H9 (cell line): ENCODE data around the gene XRCC3. TPM values are rescaled to one million over a fixed set of nuclear protein-coding genes. Genes with fewer than 3 reads are reported as not detected.

Experiments used
- DNase-seq: peaks from one replicate; pipeline ENCODE4 v3.0.0-alpha.2; 2017
- H2AFZ ChIP-seq: one replicate; pipeline ENCODE4 v1.6.1; 2013; ENCODE audit warnings: mild to moderate bottlenecking, low read length, control low read depth, moderate library complexity
- H2AK5ac ChIP-seq: 2 replicates; pipeline ENCODE4 v1.6.1; 2013; ENCODE audit warnings: low read length, control low read depth, mixed read lengths; ENCODE audit not compliant: insufficient read length
- H2BK120ac ChIP-seq: one replicate; pipeline ENCODE4 v1.6.1; 2013; ENCODE audit warnings: low read depth, mild to moderate bottlenecking, low read length, control low read depth, inconsistent platforms; ENCODE audit not compliant: poor library complexity, severe bottlenecking
- H2BK12ac ChIP-seq: 2 replicates; pipeline ENCODE4 v1.6.1; 2013; ENCODE audit warnings: low read length, control low read depth, mixed read lengths, low read depth; ENCODE audit not compliant: insufficient read length
- H2BK15ac ChIP-seq: 2 replicates; pipeline ENCODE4 v1.6.1; 2013; ENCODE audit warnings: low read depth, low read length, control low read depth
- H2BK20ac ChIP-seq: one replicate; pipeline ENCODE4 v1.6.1; 2013; ENCODE audit warnings: low read depth, mild to moderate bottlenecking, low read length, control low read depth, inconsistent platforms; ENCODE audit not compliant: poor library complexity, severe bottlenecking
- H2BK5ac ChIP-seq: 2 replicates; pipeline ENCODE4 v1.6.1; 2013; ENCODE audit warnings: low read length, control low read depth, mixed read lengths; ENCODE audit not compliant: insufficient read length
- H3K14ac ChIP-seq: 2 replicates; pipeline ENCODE4 v1.6.1; 2013; ENCODE audit warnings: low read length, control low read depth; ENCODE audit not compliant: insufficient read depth
- H3K18ac ChIP-seq: 2 replicates; pipeline ENCODE4 v1.6.1; 2013; ENCODE audit warnings: low read depth, mild to moderate bottlenecking, mixed read lengths, low read length, control low read depth; ENCODE audit not compliant: insufficient read length
- H3K23ac ChIP-seq: 2 replicates; pipeline ENCODE4 v1.6.1; 2013; ENCODE audit warnings: low read length, control low read depth, mixed read lengths, low read depth; ENCODE audit not compliant: insufficient read length
- H3K23me2 ChIP-seq: 2 replicates; pipeline ENCODE4 v1.6.1; 2013; ENCODE audit warnings: low read depth, mild to moderate bottlenecking, mixed read lengths, low read length, control low read depth; ENCODE audit not compliant: insufficient read length, poor library complexity, severe bottlenecking
- H3K27ac ChIP-seq: 2 replicates; pipeline ENCODE4 v1.5.1; 2013; ENCODE audit warnings: low read length, control low read depth, mixed read lengths, low read depth; ENCODE audit not compliant: insufficient read length
- H3K27me3 ChIP-seq: 2 replicates; pipeline ENCODE4 v1.6.1; 2013; ENCODE audit warnings: low read length, control low read depth, inconsistent platforms; ENCODE audit not compliant: insufficient read depth
- H3K4ac ChIP-seq: 2 replicates; pipeline ENCODE4 v1.6.1; 2013; ENCODE audit warnings: low read depth, mild to moderate bottlenecking, control low read depth, inconsistent platforms, low read length, moderate library complexity
- H3K4me1 ChIP-seq: 2 replicates; pipeline ENCODE4 v1.6.1; 2013; ENCODE audit warnings: low read length, control low read depth, inconsistent platforms; ENCODE audit not compliant: insufficient read depth
- H3K4me2 ChIP-seq: 2 replicates; pipeline ENCODE4 v1.6.1; 2013; ENCODE audit warnings: low read length, control low read depth, mixed read lengths; ENCODE audit not compliant: insufficient read length, insufficient read depth
- H3K56ac ChIP-seq: 2 replicates; pipeline ENCODE4 v1.6.1; 2013; ENCODE audit warnings: low read depth, mild to moderate bottlenecking, mixed read lengths, low read length, control low read depth; ENCODE audit not compliant: insufficient read length
- H3K79me1 ChIP-seq: 2 replicates; pipeline ENCODE4 v1.6.1; 2013; ENCODE audit warnings: low read depth, mild to moderate bottlenecking, moderate library complexity, low read length, control low read depth, inconsistent platforms; ENCODE audit not compliant: insufficient read depth, poor library complexity, severe bottlenecking
- H3K79me2 ChIP-seq: 2 replicates; pipeline ENCODE4 v1.6.1; 2013; ENCODE audit warnings: low read length, control low read depth, inconsistent platforms; ENCODE audit not compliant: insufficient read depth
- H3K9ac ChIP-seq: 2 replicates; pipeline ENCODE4 v1.6.1; 2013; ENCODE audit warnings: low read length, control low read depth, mixed read lengths; ENCODE audit not compliant: insufficient read length; ENCODE audit errors: extremely low read depth
- H3K9me3 ChIP-seq: one replicate; pipeline ENCODE4 v1.6.1; 2013; ENCODE audit warnings: low read depth, low read length, inconsistent platforms; ENCODE audit not compliant: control insufficient read depth
- H3T11ph ChIP-seq: one replicate; pipeline ENCODE4 v1.6.1; 2013; ENCODE audit warnings: mild to moderate bottlenecking, low read length, control low read depth, inconsistent platforms
- H4K20me1 ChIP-seq: one replicate; pipeline ENCODE4 v1.6.1; 2013; ENCODE audit not compliant: control insufficient read depth, insufficient read length, insufficient read depth
- H4K5ac ChIP-seq: 2 replicates; pipeline ENCODE4 v1.6.1; 2013; ENCODE audit warnings: low read depth, mild to moderate bottlenecking, mixed read lengths, low read length, control low read depth; ENCODE audit not compliant: insufficient read length
- H4K8ac ChIP-seq: replicated peaks from 2 replicates; pipeline ENCODE4 v1.6.1; 2013; ENCODE audit warnings: low read length, control low read depth, mixed read lengths, low read depth; ENCODE audit not compliant: insufficient read length
- H4K91ac ChIP-seq: 2 replicates; pipeline ENCODE4 v1.6.1; 2013; ENCODE audit warnings: low read depth, mild to moderate bottlenecking, moderate library complexity, mixed read lengths, low read length, control low read depth; ENCODE audit not compliant: insufficient read length
- H3K27ac Mint-ChIP-seq, 3 experiments: 2 replicates in 2 of 3; 3 replicates in 1 of 3; pipeline ENCODE4 v1.8.0; 2020 to 2021; ENCODE audit warnings: mixed read lengths in 3 of 3, mild to moderate bottlenecking in 1 of 3, moderate library complexity in 1 of 3
- H3K27me3 Mint-ChIP-seq: 2 replicates; pipeline ENCODE4 v1.8.0; 2021; ENCODE audit warnings: low read depth, mild to moderate bottlenecking, moderate library complexity, mixed read lengths
- H3K36me3 Mint-ChIP-seq, 3 experiments: 2 replicates in 2 of 3; 3 replicates in 1 of 3; pipeline ENCODE4 v1.8.0; 2020 to 2021; ENCODE audit warnings: low read depth in 3 of 3, mixed read lengths in 3 of 3; ENCODE audit not compliant: insufficient read depth in 1 of 3
- H3K4me1 Mint-ChIP-seq, 2 experiments: 2 replicates each; pipeline ENCODE4 v1.8.0; 2020; ENCODE audit warnings: mixed read lengths in 2 of 2
- H3K4me3 Mint-ChIP-seq, 2 experiments: 2 replicates in 1 of 2; 3 replicates in 1 of 2; pipeline ENCODE4 v1.8.0; 2020 to 2021; ENCODE audit warnings: mild to moderate bottlenecking in 2 of 2, mixed read lengths in 2 of 2, moderate library complexity in 1 of 2
- H3K9me3 Mint-ChIP-seq, 2 experiments: 2 replicates in 1 of 2; 3 replicates in 1 of 2; pipeline ENCODE4 v1.8.0; 2020; ENCODE audit warnings: mild to moderate bottlenecking in 2 of 2, mixed read lengths in 2 of 2, moderate library complexity in 1 of 2
- WGBS: extraction: QIAGEN DNeasy Blood & Tissue Kit; methylation state at CpG from one replicate; pipeline ENCODE4 v1.1.7; 2013; ENCODE audit warnings: missing lambda C conversion rate, low lambda C conversion rate, mixed read lengths; ENCODE audit not compliant: insufficient read length; ENCODE audit errors: extremely low coverage; 5-methylcytosine and 5-hydroxymethylcytosine counted together
- total RNA-seq: library from RNA; stranded (reverse); gene quantifications from 2 replicates; pipeline ENCODE4 v1.2.1, GENCODE V29; 2021
- TF ChIP-seq, protein P1 (sequence below): fragments of 200-600 bp; sonication (generic); conservative IDR thresholded peaks from 3 replicates; pipeline ENCODE4 v1.8.0; 2021; ENCODE audit warnings: antibody characterized with exemption, mild to moderate bottlenecking

Gene XRCC3
- total RNA-seq, 1 experiment from 2014 or later = 45.3 TPM

DNA sequence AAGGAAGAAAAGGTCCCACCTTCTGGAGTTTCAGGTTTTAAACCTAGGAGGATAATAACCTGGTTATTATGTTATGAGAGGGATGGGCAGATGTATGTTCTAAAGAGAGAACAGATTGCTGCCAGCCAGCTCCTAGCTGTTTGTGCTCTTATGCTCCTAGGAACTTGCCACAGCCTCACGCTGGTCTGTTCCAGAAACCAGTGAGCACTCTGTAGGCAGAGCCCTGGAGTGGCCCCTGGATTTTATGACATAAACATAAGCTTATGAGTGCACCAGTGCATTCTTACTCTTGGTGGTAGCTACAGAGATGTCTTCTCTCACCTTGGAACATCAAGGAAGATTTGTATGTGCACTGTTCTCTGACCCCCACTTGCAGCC is 58.5 kb downstream of the XRCC3 start:
- H2BK20ac ChIP-seq = no peak overlapping the region
- TF ChIP-seq, protein P1, sequence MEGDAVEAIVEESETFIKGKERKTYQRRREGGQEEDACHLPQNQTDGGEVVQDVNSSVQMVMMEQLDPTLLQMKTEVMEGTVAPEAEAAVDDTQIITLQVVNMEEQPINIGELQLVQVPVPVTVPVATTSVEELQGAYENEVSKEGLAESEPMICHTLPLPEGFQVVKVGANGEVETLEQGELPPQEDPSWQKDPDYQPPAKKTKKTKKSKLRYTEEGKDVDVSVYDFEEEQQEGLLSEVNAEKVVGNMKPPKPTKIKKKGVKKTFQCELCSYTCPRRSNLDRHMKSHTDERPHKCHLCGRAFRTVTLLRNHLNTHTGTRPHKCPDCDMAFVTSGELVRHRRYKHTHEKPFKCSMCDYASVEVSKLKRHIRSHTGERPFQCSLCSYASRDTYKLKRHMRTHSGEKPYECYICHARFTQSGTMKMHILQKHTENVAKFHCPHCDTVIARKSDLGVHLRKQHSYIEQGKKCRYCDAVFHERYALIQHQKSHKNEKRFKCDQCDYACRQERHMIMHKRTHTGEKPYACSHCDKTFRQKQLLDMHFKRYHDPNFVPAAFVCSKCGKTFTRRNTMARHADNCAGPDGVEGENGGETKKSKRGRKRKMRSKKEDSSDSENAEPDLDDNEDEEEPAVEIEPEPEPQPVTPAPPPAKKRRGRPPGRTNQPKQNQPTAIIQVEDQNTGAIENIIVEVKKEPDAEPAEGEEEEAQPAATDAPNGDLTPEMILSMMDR = no peak
- H3T11ph ChIP-seq = no peak overlapping the region
- no peak overlapping the region for H3K4me2 ChIP-seq
- no peak overlapping the region for H3K56ac ChIP-seq
- no peak overlapping the region for H3K23ac ChIP-seq
- no peak overlapping the region for H2BK5ac ChIP-seq
- no peak overlapping the region for H2BK120ac ChIP-seq
- H2AK5ac ChIP-seq = no peak overlapping the region
- no peaks in the 10 kb centered on the region for H3K27me3 Mint-ChIP-seq
- H3K79me2 ChIP-seq = peaks cover 1% of the 10 kb centered on the region; the same call in 1 of the 2 replicates
- no peak for DNase-seq
- no peak overlapping the region for H3K4me3 Mint-ChIP-seq
- no peaks in the 10 kb centered on the region for H3K23me2 ChIP-seq
- no peaks in the 10 kb centered on the region for H3K9me3 ChIP-seq
- H3K14ac ChIP-seq = no peak overlapping the region
- no peak overlapping the region for H3K27ac Mint-ChIP-seq
- no peaks in the 10 kb centered on the region for H3K9me3 Mint-ChIP-seq
- H3K27ac ChIP-seq = no peak overlapping the region
- H2AFZ ChIP-seq = no peak overlapping the region
- H3K9ac ChIP-seq = no peak overlapping the region
- WGBS = no CpG with 5 or more reads among the region's 1 CpG
- no peak overlapping the region for H4K5ac ChIP-seq
- H4K8ac ChIP-seq = no peak overlapping the region
- H4K91ac ChIP-seq = no peak overlapping the region
- H3K79me1 ChIP-seq = peaks cover 2% of the 10 kb centered on the region
- no peaks in the 10 kb centered on the region for H3K4me1 ChIP-seq
- no peak overlapping the region for H3K18ac ChIP-seq
- H4K20me1 ChIP-seq = no peaks in the 10 kb centered on the region
- H2BK15ac ChIP-seq = no peak overlapping the region
- H3K36me3 Mint-ChIP-seq = peaks cover 31 to 66% (median 64%) of the 10 kb centered on the region in 3 experiments; a peak in 6 of 7 replicates
- H3K27me3 ChIP-seq = no peaks in the 10 kb centered on the region
- H2BK12ac ChIP-seq = no peak overlapping the region
- H3K4ac ChIP-seq = no peak overlapping the region
- H3K4me1 Mint-ChIP-seq = no peaks in the 10 kb centered on the region
